ENCODE results near the gene SLC25A44. TPM values are rescaled to one million over a fixed set of nuclear protein-coding genes. Genes with fewer than 3 reads are reported as not detected.

SLC25A44 gene
- total RNA-seq, 1 donor from 2014 or later: 18.2 TPM

GRCh38 chr1:156246241-156246780 is 52.4 kb downstream of the SLC25A44 start:
- no peak for TF ChIP-seq CTCF (IDR thresholded peaks at IDR 0.05; ENCODE audit: insufficient read depth, low read length, poor library complexity, severe bottlenecking)
- H3K27me3 ChIP-seq (ENCODE audit: control insufficient read depth, insufficient read depth, low read length): peaks cover 4% of the 10 kb centered on the region
- H3K36me3 ChIP-seq (ENCODE audit: control insufficient read depth, insufficient read depth, low read length): peaks cover 5% of the 10 kb centered on the region
- DNase-seq (ENCODE audit: low read depth): no peak
- no peak overlapping the region for H3K4me3 ChIP-seq (ENCODE audit: low read depth, low read length)

- Histone ChIP-seq H3K4me3 (ENCODE audit: low read depth, low read length) (no peak overlapping the region), H3K36me3 (ENCODE audit: control insufficient read depth, insufficient read depth, low read length) (peaks cover 5% of the 10 kb centered on the region), H3K27me3 (ENCODE audit: control insufficient read depth, insufficient read depth, low read length) (peaks cover 4% of the 10 kb centered on the region)
- no peak for TF ChIP-seq CTCF (IDR thresholded peaks at IDR 0.05; ENCODE audit: insufficient read depth, low read length, poor library complexity, severe bottlenecking)
- no peak for DNase-seq (ENCODE audit: low read depth)
These were observed 53.0 kb downstream of the SLC25A44 start for GRCh38 chr1:156246781-156247459.

- no peak for TF ChIP-seq CTCF (IDR thresholded peaks at IDR 0.05; ENCODE audit: insufficient read depth, low read length, poor library complexity, severe bottlenecking)
- Histone ChIP-seq H3K27me3 (ENCODE audit: control insufficient read depth, insufficient read depth, low read length) (peaks cover 4% of the 10 kb centered on the region), H3K36me3 (ENCODE audit: control insufficient read depth, insufficient read depth, low read length) (peaks cover 5% of the 10 kb centered on the region), H3K4me3 (ENCODE audit: low read depth, low read length) (no peak within 1 kb of the TSS)
- no peak for DNase-seq (ENCODE audit: low read depth)
These were observed 53.8 kb downstream of the SLC25A44 start, which contains the start of gene PAQR6 for GRCh38 chr1:156247460-156248322. Gene PAQR6 (minus strand): TSS chr1:156248056. CDS start chr1:156246731, 1,325 bp downstream.

GRCh38 chr1:156248323-156248683 is 54.4 kb downstream of the SLC25A44 start:
- Histone ChIP-seq H3K4me3 (ENCODE audit: low read depth, low read length) (no peak overlapping the region), H3K27me3 (ENCODE audit: control insufficient read depth, insufficient read depth, low read length) (peaks cover 4% of the 10 kb centered on the region), H3K36me3 (ENCODE audit: control insufficient read depth, insufficient read depth, low read length) (peaks cover 6% of the 10 kb centered on the region)
- no peak for DNase-seq (ENCODE audit: low read depth)
- TF ChIP-seq CTCF (IDR thresholded peaks at IDR 0.05; ENCODE audit: insufficient read depth, low read length, poor library complexity, severe bottlenecking): no peak

- Histone ChIP-seq H3K4me3 (ENCODE audit: low read depth, low read length) (no peak overlapping the region), H3K27me3 (ENCODE audit: control insufficient read depth, insufficient read depth, low read length) (peaks cover 4% of the 10 kb centered on the region), H3K36me3 (ENCODE audit: control insufficient read depth, insufficient read depth, low read length) (peaks cover 7% of the 10 kb centered on the region)
- no peak for TF ChIP-seq CTCF (IDR thresholded peaks at IDR 0.05; ENCODE audit: insufficient read depth, low read length, poor library complexity, severe bottlenecking)
- no peak for DNase-seq (ENCODE audit: low read depth)
These were observed 55.7 kb downstream of the SLC25A44 start for GRCh38 chr1:156249593-156249992.
